Measurements from ENCODE around the gene CD164L2. TPM values are rescaled to one million over a fixed set of nuclear protein-coding genes. Genes with fewer than 3 reads are reported as not detected.

The CD164L2 gene
- total RNA-seq, 4 donors from 2014 or later = 0.50 to 0.63 (median 0.54) TPM; not detected in 1

- Histone ChIP-seq H3K27me3 (no peaks in the 10 kb centered on the region), H3K4me1 (peaks cover 20 to 49% of the 10 kb centered on the region in 2 donors), H3K4me3 (replicated peaks in 1 of 3) (no peak overlapping the region), H3K9me3 (no peaks in the 10 kb centered on the region), H3K36me3 (peaks cover 5 to 10% of the 10 kb centered on the region in 2 donors), H3K27ac (peak overlapping the region; percentile 69 to 79 (median 70))
- intact Hi-C loops (cut with DNase I) = loop anchor here (5.0 kb wide), 2 partner anchors 205 to 260 kb away; no protein-coding TSS in a partner anchor
- peak in 1 of 2 donors; percentile 16 for TF ChIP-seq POLR2A (IDR thresholded peaks at IDR 0.05)
- peak; percentile 38 to 91 (median 80) for TF ChIP-seq CTCF (IDR thresholded peaks at IDR 0.05)
- DNase-seq = peak; percentile 89 to 92
- WGBS, 2 donors = 19 to 23% methylated on average over 6 to 8 of the region's 8 CpGs
Measured at GRCh38 chr1:27402349-27402754, 19.2 kb upstream of the CD164L2 start.

DNA sequence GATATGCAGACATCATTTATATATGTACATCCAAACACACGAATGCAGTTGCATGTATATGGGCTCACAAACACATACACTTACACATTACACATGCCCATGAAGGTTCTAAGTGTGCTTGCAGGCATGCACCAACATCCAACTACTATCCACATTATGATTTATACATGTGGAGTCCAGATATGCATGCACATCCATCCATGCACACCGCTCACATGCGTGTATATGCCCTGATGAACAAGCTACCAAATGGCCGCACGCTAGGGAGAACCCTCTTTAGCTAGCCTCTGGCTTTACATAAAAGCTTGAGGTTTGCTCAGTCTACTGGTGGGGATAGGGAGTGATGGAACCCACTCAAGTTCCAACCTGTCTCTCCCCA, 17.8 kb upstream of the CD164L2 start:
- no peak overlapping the region for H3K4me3 ChIP-seq (replicated peaks in 1 of 3)
- WGBS, 2 donors = 93 to 95% methylated on average over 5 of the region's 5 CpGs
- H3K27ac ChIP-seq = no peak overlapping the region
- intact Hi-C loops (cut with DNase I) = loop anchor here (5.0 kb wide), 2 partner anchors 206 to 261 kb away; no protein-coding TSS in a partner anchor
- no peak for TF ChIP-seq POLR2A (IDR thresholded peaks at IDR 0.05)
- no peak for TF ChIP-seq CTCF (IDR thresholded peaks at IDR 0.05)
- no peaks in the 10 kb centered on the region for H3K36me3 ChIP-seq
- H3K9me3 ChIP-seq = no peaks in the 10 kb centered on the region
- no peak for DNase-seq
- H3K27me3 ChIP-seq = no peaks in the 10 kb centered on the region
- H3K4me1 ChIP-seq = peaks cover 20 to 39% of the 10 kb centered on the region in 2 donors

- no peak for TF ChIP-seq POLR2A (IDR thresholded peaks at IDR 0.05)
- TF ChIP-seq CTCF (IDR thresholded peaks at IDR 0.05) = no peak
- DNase-seq = no peak
- intact Hi-C loops (cut with DNase I) = loop anchor here (5.0 kb wide), 2 partner anchors 207 to 262 kb away; no protein-coding TSS in a partner anchor
Measured at GRCh38 chr1:27400082-27400962, 17.2 kb upstream of the CD164L2 start.

DNA sequence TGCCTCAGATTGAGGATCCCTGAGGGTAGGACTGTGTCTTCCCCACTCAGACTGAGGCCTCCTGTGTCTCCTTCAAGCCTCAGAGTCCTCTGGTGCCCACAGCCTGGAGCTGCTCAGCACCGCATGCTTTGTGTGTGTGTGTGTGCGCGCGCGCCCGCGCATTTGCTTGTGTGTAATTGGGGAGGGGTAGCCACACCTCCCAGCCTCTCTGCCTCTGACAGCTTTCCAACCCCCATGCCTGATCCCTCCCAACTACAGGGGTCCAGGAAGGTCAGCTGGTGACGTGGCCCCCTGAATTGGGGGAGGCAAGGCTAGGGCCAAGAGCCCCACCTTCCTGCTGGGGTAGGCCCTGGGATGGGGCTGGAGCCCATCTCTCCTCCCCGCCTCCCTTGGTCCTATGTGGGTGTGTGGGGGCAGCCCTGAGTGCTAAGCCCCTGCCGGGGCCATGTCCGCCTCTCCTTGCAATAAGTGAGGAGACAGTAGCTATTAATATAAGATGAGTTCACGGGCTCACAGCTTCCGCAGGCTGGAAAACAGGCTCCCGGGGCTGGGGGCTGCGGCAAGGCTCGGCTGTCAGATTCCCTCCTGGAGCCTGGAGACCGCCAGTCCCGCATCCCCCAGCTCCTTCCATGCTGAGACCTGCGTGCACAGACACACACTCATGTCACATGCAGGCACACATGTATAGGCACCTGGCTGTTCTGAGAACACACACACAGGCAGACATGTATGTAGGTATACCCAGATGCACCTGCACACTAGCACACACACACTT, 16.3 kb upstream of the CD164L2 start:
- no peak for DNase-seq
- Histone ChIP-seq H3K4me3 (replicated peaks in 1 of 3) (no peak overlapping the region), H3K27me3 (no peaks in the 10 kb centered on the region), H3K27ac (no peak overlapping the region), H3K36me3 (no peaks in the 10 kb centered on the region), H3K4me1 (peaks cover 25 to 33% of the 10 kb centered on the region in 2 donors), H3K9me3 (no peaks in the 10 kb centered on the region)
- TF ChIP-seq CTCF (IDR thresholded peaks at IDR 0.05) = no peak
- intact Hi-C loops (cut with DNase I) = loop anchor here (5.0 to 10.0 kb wide), 3 partner anchors 208 to 295 kb away; no protein-coding TSS in a partner anchor
- WGBS, 2 donors = 56 to 65% methylated on average over 10 to 19 of the region's 19 CpGs

More at GRCh38 chr1:27400082-27400962, 17.2 kb upstream of the CD164L2 start:
- Histone ChIP-seq H3K4me3 (replicated peaks in 1 of 3) (no peak overlapping the region), H3K4me1 (peaks cover 20 to 37% of the 10 kb centered on the region in 2 donors), H3K27me3 (no peaks in the 10 kb centered on the region), H3K27ac (no peak overlapping the region), H3K9me3 (no peaks in the 10 kb centered on the region), H3K36me3 (no peaks in the 10 kb centered on the region)
- WGBS, 2 donors = 44 to 50% methylated on average over 11 to 13 of the region's 13 CpGs

Data from thyroid gland (tissue), 4 donors.